COR-L47 (cell line): ENCODE results near the gene RFX2.

Experiments
- DNase-seq: peaks from one replicate; lab custom pipeline; 2025; lab: John Stamatoyannopoulos, UW

RFX2 gene

DNA sequence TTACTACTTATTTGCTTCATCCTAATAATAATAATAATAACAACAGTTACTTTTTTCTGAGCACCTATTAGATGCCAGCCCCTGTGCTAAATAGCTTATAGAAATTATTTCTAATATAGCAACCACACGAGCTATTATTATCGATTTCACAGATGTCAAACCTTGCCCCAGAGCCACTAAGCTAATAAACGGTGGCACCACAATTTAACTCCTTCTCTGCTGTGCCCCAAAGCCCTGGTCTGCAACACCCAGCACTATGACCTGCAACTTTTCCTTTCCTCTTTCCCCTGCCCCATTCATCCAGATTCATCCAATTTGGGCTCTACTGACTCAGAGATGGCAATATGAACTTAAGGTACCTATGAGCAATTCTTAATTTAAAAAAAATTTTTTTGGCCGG is 6.4 kb downstream of the RFX2 start:
- DNase-seq, result no peak

- no peak for DNase-seq
Measured at GRCh38 chr19:6103217-6103644, 7.1 kb downstream of the RFX2 start.

DNA sequence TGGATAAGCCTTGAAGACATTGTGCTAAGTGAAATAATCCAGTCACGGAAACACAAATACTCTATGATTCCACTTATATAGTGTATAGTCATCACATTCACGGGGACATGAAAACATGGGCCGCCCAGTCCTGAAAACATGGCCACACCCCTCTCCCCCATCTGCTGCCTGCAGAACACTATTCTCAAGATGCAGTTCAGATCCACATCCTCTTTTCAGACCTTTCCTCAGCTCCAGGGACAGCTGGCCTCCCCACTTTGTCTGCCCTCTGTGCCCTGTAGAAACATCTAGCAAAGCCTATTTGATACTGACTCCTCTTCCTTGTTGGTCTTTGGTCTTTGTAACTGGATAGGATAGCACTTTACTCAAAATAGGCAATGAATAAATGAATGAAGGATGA is 8.3 kb downstream of the RFX2 start:
- DNase-seq, result no peak

GRCh38 chr19:6101291-6101825 is 8.9 kb downstream of the RFX2 start:
- DNase-seq, result no peak

- no peak for DNase-seq
Measured at GRCh38 chr19:6100284-6100915, 9.9 kb downstream of the RFX2 start.

- no peak for DNase-seq
Measured at GRCh38 chr19:6099599-6099998, 10.7 kb downstream of the RFX2 start.

- DNase-seq, result no peak
Measured at GRCh38 chr19:6099033-6099432, 11.3 kb downstream of the RFX2 start.

- DNase-seq, result no peak
Measured at GRCh38 chr19:6098574-6098973, 11.7 kb downstream of the RFX2 start.

- DNase-seq, result no peak
Measured at GRCh38 chr19:6097911-6098310, 12.4 kb downstream of the RFX2 start.

GRCh38 chr19:6095760-6096159 is 14.5 kb downstream of the RFX2 start:
- no peak for DNase-seq

DNA sequence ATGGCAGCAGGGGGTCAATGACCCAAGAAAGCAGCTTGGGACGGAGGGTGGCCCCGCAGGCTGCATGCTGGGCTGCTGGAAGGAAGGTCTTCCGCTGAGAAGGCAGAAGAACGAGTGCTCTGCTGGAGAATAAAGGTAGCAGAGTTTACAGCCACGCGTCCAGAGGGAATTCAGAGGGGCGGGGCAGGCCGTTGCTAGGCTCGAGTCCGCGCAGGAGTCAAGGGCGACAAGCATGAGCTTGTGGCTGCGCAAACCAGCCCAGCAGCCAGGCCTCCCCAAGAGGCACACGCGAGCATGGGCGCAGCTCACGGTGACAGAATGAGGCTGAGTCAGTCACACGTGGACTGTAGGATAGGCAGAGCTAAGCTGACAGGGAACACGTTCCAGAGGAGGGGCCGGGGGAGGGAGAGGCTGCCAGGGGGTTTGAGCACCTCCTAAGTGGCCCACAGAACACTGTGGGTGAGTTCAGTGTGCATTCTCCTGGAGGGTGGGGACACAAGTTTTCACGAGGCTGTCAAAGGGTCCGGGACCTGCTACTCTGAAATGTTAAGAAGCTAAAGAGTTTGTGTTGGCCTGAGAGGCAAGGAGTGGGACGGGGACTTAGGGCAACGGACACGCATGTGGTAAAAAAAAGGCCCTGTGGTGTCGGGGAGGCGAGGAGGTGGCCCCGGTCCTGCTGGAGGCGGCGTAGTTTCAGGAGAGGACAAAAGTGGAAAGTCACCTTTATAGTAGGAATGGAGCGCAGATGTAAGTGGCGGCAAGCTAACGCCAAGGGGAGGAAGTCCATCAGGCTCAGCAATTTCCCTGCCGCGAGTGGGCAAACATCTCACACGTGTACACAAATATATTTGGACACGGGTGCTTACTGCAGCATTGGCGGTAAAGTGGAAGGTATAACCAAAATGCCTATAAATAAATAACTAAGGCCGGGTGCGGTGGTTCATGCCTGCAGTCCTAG is 17.7 kb downstream of the RFX2 start:
- DNase-seq, result peak; percentile 78

- no peak for DNase-seq
Measured at GRCh38 chr19:6091771-6092291, 18.5 kb downstream of the RFX2 start.

DNA sequence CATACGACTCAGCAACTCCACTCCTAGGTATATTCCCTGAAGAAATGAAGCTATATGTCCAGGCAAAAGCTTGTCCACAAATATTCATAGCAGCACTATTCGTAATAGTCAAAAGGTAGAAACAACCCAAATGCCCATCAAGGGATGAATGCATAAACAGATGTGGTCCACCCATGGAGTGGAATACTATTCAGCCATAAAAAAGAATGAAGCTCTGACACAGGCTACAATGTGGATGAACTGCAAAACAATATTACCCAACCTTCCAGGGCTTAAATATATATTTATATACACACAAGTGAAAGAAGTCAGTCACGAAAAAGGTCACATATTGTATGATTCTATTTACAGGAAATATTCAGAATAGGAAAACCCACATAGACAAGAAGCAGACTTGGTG is 19.7 kb downstream of the RFX2 start:
- no peak for DNase-seq

DNA sequence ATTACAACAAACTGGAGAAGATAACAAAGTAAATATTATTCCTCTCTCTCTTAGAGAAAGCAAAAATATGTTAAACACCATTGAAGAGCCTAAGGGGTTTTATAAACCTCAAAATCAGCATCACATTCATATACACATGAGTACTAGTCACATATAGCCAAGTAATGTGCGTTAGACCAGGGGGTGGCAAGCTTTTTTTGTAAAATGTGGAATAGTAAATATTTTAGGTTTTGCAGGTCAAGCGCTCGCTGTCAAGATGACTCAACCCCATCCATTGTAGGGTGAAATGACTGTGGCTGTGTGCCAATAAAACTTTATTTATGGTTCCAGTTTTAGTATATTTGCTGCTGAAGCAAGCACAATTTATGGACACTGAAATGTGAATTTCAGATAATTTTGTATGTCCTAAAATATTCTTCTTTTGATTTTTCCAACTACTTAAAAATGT is 21.7 kb downstream of the RFX2 start:
- DNase-seq, result no peak

DNA sequence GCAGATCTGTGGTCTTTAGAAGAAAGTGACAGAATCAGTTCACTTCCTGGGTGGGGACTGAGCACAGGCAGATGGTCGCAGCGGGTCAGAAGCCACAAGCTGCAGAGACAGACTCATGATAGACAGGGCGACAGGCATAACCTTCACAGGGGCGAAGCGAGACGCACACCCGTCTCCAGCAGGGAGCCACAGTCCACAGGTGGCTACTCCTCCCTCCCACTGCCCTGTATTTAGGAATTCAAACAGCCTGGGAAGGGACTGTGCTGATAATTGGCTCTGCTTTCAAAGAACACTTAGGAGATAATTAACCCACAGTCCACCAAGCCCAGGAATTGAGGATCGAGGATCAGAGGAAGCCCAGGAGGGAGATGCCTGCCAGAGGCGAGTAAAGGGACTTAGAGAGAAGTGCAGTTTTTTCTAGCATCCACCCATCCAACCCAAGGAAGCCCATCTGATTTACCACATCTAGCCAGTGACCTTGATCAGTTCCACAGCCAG is 23.2 kb downstream of the RFX2 start:
- peak; percentile 83 for DNase-seq

DNA sequence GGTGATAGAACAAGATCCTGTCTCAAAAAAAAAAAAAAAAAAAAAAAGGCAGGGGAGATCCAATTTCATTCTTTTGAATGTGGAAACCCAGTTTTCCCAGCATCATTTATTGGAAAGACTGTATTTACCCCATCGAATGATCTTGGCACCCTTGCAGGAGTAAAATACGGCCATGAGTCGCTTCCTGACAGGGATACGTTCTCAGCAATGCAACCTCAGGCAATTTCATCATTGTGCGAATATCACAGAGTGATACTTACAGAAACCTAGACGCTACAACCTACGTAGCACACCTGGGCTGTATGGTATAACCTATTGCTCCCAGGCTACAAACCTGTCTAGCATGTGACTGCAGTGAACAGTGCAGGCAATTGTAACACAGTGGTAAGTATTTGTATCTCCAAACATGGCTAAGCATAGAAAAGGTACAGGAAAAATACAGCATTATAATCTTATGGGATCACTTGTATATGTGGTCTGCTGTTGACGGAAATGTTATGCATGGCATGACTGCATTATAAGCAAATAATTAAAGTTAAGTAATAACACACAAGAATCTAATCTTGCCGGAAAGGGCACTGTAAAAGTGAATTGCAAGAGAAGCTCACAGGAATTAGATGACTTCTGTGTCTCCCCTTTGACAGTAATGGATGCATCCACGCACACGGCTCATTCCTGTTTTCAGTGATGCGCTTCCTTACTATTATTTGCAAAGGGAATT is 24.1 kb downstream of the RFX2 start:
- no peak for DNase-seq

DNA sequence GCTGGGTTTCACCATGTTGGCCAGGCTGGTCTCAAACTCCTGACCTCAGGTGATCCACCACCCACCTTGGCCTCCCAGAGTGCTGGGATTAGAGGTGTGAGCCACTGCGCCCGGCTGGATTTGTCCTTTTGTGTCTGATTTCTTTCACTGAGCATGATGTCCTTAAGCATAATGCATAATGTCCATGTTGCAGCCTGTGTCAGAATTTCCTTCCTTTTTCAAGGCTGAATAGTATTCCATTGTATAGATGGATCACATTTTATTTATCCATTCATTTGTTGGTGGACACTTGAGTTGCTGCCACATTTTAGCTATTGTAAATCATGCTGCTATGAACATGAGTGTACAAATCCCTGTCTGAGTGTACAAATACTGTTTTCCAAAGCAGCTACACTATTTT is 25.5 kb downstream of the RFX2 start:
- DNase-seq, result no peak

DNA sequence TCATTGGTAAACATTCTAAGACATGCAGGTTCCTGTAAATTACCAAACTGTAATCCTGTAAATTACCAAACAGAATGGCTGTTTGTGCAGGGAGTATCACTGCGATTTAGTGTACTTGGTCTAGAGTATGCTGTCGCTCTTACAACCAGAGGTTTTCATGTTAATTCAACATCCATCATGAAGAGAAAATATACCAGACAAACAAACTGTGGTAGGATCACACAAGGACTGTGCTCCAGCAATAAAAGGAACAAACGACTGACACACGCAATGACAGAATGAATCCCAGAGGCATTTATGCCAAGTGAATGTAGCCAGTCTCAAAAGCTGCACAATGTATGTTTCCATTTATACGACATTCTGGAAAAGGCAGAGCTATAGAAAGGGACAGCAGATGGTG is 31.2 kb downstream of the RFX2 start:
- DNase-seq, result no peak

GRCh38 chr19:6078068-6078467 is 32.2 kb downstream of the RFX2 start:
- DNase-seq, result no peak

DNA sequence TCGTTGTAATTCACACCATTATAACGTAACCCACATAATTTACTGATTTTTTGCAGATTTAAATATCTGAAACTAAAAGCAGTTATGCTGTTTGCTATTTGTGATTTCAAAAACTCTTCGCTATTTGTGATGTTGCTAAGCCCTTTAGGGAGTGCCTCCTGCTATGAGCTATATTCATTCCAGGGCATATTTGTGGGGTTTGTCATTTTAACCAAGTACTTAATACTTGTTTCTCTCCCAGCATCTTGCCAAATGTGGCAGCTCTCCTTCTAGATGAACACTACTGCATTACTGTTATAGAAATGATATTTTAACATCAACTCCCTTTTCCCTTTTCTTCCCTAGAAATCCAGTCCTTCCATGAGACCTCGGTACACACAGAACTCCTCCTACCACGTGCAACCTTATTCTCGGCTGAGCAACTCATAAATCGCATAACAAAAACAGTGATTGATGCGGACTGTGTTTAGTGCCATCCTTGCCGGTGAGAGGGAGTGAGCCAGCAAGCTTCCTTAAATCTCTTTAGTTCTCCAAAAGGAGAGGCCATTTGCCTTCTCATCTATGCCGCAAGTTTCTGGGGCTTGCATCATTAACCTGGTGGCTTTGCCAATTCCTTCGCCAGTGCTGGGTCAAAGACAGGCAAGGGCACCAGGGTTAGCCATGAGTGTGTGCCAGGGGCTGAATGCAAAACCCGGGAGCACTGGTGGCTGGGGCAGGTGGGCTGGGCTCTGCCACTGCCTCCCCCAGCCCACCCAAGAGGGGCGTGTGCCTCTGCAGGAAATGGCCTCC is 33.4 kb downstream of the RFX2 start:
- DNase-seq, result no peak

DNA sequence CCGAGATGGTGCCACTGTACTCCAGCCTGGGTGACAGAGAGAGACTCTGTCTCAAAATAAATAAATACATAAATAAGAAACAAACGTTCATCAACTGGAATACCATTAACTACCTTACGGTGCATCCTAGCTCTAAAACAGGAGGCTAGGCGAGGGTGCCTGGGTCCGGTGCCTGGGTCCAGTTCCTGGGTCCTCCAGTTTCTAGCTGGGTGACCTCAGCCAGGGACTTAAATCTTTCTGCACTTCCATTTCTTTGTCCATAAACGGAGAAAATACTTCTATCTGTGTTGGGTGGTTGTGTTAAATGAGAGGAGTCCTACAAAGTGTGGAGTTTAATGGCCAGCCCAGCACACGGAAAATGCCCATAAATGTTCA is 34.0 kb downstream of the RFX2 start:
- DNase-seq, result no peak
